ENCODE data around the gene ZSWIM8.
"Not testable (repeated sequence)": the region's sequence is repeated elsewhere in the genome, so short reads cannot be mapped to it uniquely, and the experiment has no call there.

DNA sequence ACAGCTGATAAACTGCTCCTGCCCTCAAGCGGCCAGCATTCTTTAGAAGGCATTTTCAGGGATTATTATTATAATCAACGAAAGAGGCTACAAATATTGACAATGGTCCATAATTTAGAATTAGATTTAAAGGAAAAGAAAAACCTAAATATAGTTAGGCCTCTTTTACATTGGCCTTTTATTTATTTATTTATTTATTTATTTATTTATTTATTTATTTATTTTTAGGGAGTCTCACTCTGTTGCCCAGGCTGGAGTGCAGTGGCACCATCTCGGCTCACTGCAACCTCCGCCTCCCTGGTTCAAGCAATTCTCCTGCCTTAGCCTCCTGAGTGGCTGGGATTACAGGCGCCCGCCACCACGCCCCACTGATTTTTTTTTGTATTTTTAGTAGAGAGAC is 43.7 kb downstream of the ZSWIM8 start:
- not testable (repeated sequence) for TF ChIP-seq CTCF (IDR thresholded peaks at IDR 0.05; ENCODE audit: low read length); EZH2phosphoT487 (IDR thresholded peaks at IDR 0.05; ENCODE audit: low read length); EZH2 (optimal IDR thresholded peaks at IDR 0.05; ENCODE audit: low read depth, low read length)

Data from MM.1S (cell line).